Spleen (tissue), 7 donors: ENCODE results near the gene IL7R.

ENCODE experiments used
- POLR2A ChIP-seq, 3 donors: fragments of 450-650 bp; IDR thresholded peaks; one replicate each; pipeline ENCODE4 v1.5.1; 2017; ENCODE audit warnings: antibody characterized with exemption in 3 of 3, mild to moderate bottlenecking in 1 of 3
- POLR2AphosphoS5 ChIP-seq, 3 donors: sonication (generic); formaldehyde crosslinking; IDR thresholded peaks; one replicate each; pipeline ENCODE4 v1.5.1; 2017; ENCODE audit warnings: antibody characterized with exemption in 3 of 3
- TF ChIP-seq, protein P1 (sequence below), 11 experiments: fragments of 200-600 bp in 7 of 11; fragments of 450-650 bp in 4 of 11; sonication (generic) in 4 of 11; IDR thresholded peaks in 8 of 11; conservative IDR thresholded peaks in 3 of 11; 1 replicate in 7 of 11; 2 replicates in 4 of 11; pipeline versions ENCODE4 v1.4.0 to v1.8.0; 2016 to 2021; ENCODE audit warnings: antibody characterized with exemption in 11 of 11, inconsistent platforms in 4 of 11, mild to moderate bottlenecking in 1 of 11
- donor health status: DM: no; HTN: no; CAD: no; lungs with moderate emphysema.
- donor health status: DM: no; HTN: no; CAD: no.
- donor health status: DM: no; HTN: no; CAD: no.

DNA sequence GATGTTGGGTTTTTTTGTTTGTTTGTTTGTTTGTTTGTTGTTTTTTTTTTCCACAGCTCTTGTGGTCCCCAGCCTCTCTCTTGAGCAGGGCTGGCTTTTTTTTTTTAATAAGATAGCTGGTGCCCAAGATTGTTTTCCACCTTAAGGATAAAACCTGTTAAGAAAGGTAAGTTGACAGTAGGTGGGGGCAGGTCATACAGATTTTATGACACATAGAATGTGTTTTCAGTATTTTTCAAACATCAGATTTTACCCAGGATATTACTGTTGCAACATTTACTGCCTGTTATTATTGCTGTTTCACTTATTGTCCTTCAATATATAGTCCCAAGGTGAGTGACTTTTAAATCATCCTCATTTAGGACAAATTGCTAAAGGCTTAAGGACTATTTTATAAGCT is 3.9 kb upstream of the IL7R start:
- no peak for TF ChIP-seq POLR2A (IDR thresholded peaks at IDR 0.05)
- TF ChIP-seq, protein P1, sequence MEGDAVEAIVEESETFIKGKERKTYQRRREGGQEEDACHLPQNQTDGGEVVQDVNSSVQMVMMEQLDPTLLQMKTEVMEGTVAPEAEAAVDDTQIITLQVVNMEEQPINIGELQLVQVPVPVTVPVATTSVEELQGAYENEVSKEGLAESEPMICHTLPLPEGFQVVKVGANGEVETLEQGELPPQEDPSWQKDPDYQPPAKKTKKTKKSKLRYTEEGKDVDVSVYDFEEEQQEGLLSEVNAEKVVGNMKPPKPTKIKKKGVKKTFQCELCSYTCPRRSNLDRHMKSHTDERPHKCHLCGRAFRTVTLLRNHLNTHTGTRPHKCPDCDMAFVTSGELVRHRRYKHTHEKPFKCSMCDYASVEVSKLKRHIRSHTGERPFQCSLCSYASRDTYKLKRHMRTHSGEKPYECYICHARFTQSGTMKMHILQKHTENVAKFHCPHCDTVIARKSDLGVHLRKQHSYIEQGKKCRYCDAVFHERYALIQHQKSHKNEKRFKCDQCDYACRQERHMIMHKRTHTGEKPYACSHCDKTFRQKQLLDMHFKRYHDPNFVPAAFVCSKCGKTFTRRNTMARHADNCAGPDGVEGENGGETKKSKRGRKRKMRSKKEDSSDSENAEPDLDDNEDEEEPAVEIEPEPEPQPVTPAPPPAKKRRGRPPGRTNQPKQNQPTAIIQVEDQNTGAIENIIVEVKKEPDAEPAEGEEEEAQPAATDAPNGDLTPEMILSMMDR (IDR thresholded peaks at IDR 0.05 in 8 of 11, conservative IDR thresholded peaks at IDR 0.05 in 3 of 11), result no peak
- no peak for TF ChIP-seq POLR2AphosphoS5 (IDR thresholded peaks at IDR 0.05)
